Activated CD4-positive, alpha-beta memory T cell treated with anti-CD3 and anti-CD28 coated beads, Interleukin-2, amount 10 ng/mL, durations not matched to agents 7 days and 5 days (primary cell): ENCODE results near the gene CLCN1. TPM values are rescaled to one million over a fixed set of nuclear protein-coding genes. Genes with fewer than 3 reads are reported as not detected.
A peak's percentile ranks its signal among the peaks of the same experiment; 100 is the strongest.

Experiments
- CTCF ChIA-PET: fragments of 350-600 bp; sonication (Branson Sonifier 250); formaldehyde crosslinking; loops from one replicate; lab custom pipeline; 2021; ENCODE audit warnings: antibody characterized with exemption, inconsistent platforms; lab: Charles Lee
- POLR2A ChIA-PET: fragments of 350-600 bp; sonication (Branson Sonifier 250); formaldehyde crosslinking; loops from one replicate; lab custom pipeline; 2021; ENCODE audit warnings: antibody characterized with exemption; lab: Charles Lee
- DNase-seq: peaks from one replicate; pipeline ENCODE4 v3.0.0-alpha.2; 2020
- H3K27ac Mint-ChIP-seq: one replicate; pipeline ENCODE4 v1.8.0; 2021; ENCODE audit warnings: mild to moderate bottlenecking, mixed read lengths
- H3K27me3 Mint-ChIP-seq: one replicate; pipeline ENCODE4 v1.8.0; 2021; ENCODE audit warnings: mixed read lengths
- H3K36me3 Mint-ChIP-seq: one replicate; pipeline ENCODE4 v1.8.0; 2021; ENCODE audit warnings: low read depth, mixed read lengths
- H3K4me1 Mint-ChIP-seq: one replicate; pipeline ENCODE4 v1.8.0; 2021; ENCODE audit warnings: mixed read lengths
- H3K4me3 Mint-ChIP-seq: one replicate; pipeline ENCODE4 v1.8.0; 2021; ENCODE audit warnings: mild to moderate bottlenecking, mixed read lengths
- H3K9me3 Mint-ChIP-seq: one replicate; pipeline ENCODE4 v1.8.0; 2021; ENCODE audit warnings: mixed read lengths
- total RNA-seq, 2 experiments: library from RNA; stranded (reverse); gene quantifications; one replicate each; pipeline ENCODE4 v1.2.3, GENCODE V29; 2021

Gene CLCN1
- total RNA-seq, 2 experiments from 2014 or later, result 0.10 TPM; not detected in 1

GRCh38 chr7:143320620-143321019, 4.7 kb downstream of the CLCN1 start:
- POLR2A ChIA-PET, result no interaction called here
- H3K27me3 Mint-ChIP-seq, result no peaks in the 10 kb centered on the region
- no peak overlapping the region for H3K4me3 Mint-ChIP-seq
- DNase-seq, result no peak
- H3K27ac Mint-ChIP-seq, result no peak overlapping the region
- peaks cover 14% of the 10 kb centered on the region for H3K4me1 Mint-ChIP-seq
- H3K9me3 Mint-ChIP-seq, result no peaks in the 10 kb centered on the region
- CTCF ChIA-PET, result no interaction called here
- no peaks in the 10 kb centered on the region for H3K36me3 Mint-ChIP-seq

GRCh38 chr7:143321242-143321641, 5.3 kb downstream of the CLCN1 start:
- H3K36me3 Mint-ChIP-seq, result no peaks in the 10 kb centered on the region
- DNase-seq, result no peak
- H3K27ac Mint-ChIP-seq, result no peak overlapping the region
- POLR2A ChIA-PET, result no interaction called here
- no peak overlapping the region for H3K4me3 Mint-ChIP-seq
- CTCF ChIA-PET, result no interaction called here
- no peaks in the 10 kb centered on the region for H3K9me3 Mint-ChIP-seq
- H3K4me1 Mint-ChIP-seq, result peaks cover 16% of the 10 kb centered on the region
- H3K27me3 Mint-ChIP-seq, result no peaks in the 10 kb centered on the region

DNA sequence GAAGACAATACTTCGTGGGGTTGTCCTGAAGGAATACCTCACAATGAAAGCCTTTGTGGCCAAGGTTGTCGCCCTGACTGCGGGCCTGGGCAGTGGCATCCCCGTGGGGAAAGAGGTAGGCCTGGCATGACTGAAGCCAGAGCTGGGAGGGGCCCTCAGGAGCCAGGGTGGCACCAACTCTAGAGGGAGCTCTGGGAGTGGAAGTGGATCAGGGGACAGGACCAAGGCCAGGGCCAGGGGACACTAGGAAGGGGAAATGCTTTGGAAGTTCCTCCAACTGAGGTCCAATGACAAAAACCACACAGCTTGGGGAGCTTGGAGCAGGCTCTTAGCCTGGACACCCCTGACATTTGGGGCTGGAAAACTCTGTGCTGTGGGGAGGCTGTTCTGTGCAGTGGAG, 5.8 kb downstream of the CLCN1 start:
- POLR2A ChIA-PET, result no interaction called here
- Mint-ChIP-seq H3K27ac (no peak overlapping the region), H3K27me3 (no peaks in the 10 kb centered on the region), H3K36me3 (no peaks in the 10 kb centered on the region), H3K4me3 (no peak overlapping the region), H3K9me3 (no peaks in the 10 kb centered on the region), H3K4me1 (peaks cover 15% of the 10 kb centered on the region)
- CTCF ChIA-PET, result interaction anchor here (0.8 to 2.4 kb wide), 2 partner anchors 23 to 93 kb away, joined by 3 to 5 read pairs; no protein-coding TSS in a partner anchor
- DNase-seq, result no peak

DNA sequence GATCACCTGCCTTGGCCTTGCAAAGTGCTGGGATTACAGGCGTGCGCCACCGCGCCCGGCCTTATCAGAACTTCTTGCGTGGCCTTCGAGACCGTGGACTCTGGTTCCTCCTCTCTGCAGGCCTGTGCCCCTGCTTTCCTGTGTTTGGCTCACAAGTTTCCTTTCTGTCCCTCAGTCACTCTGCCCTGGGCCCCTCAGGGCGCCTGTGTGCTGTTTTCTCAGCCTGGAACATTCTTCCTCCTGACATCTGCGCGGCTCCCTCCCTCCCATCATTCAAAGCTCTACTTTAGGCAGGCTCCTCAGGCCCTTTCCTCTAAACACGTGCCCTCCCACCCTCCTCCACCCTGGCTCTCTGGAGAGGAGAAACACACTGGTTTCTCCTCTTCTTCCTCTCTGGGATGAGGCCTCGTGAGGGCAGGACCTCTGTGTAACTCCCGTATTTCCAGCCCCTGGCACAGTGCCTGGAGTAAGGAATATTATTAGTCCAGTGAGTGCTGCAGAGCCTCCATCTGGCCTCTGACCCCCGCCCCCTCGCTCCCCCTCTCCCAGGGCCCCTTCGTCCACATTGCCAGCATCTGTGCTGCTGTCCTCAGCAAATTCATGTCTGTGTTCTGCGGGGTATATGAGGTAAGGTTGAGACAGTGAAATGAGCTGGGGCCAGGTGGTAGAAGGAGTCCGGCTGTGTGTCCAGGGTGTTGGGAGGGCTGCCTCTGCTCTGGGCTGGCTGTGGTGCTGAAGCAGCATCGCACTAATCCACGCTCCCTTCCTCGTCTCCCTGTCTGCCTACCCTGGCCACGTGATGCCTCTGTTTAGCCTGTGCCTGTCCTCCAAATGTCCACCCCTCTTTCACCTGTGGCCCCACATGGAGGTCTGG, 7.1 kb downstream of the CLCN1 start:
- CTCF ChIA-PET, result interaction anchor here (2.4 kb wide), 1 partner anchor 22 kb away, joined by 5 read pairs; no protein-coding TSS in a partner anchor
- POLR2A ChIA-PET, result no interaction called here
- Mint-ChIP-seq H3K4me3 (no peak overlapping the region), H3K36me3 (no peaks in the 10 kb centered on the region), H3K27me3 (no peaks in the 10 kb centered on the region), H3K4me1 (peaks cover 13% of the 10 kb centered on the region), H3K9me3 (no peaks in the 10 kb centered on the region), H3K27ac (no peak overlapping the region)
- no peak for DNase-seq

GRCh38 chr7:143323653-143324052, 7.7 kb downstream of the CLCN1 start:
- Mint-ChIP-seq H3K27me3 (no peaks in the 10 kb centered on the region), H3K4me1 (peaks cover 13% of the 10 kb centered on the region), H3K36me3 (no peaks in the 10 kb centered on the region), H3K9me3 (no peaks in the 10 kb centered on the region), H3K27ac (no peak overlapping the region), H3K4me3 (no peak overlapping the region)
- POLR2A ChIA-PET, result no interaction called here
- no peak for DNase-seq
- CTCF ChIA-PET, result interaction anchor here (2.4 kb wide), 1 partner anchor 21 kb away, joined by 5 read pairs; no protein-coding TSS in a partner anchor

DNA sequence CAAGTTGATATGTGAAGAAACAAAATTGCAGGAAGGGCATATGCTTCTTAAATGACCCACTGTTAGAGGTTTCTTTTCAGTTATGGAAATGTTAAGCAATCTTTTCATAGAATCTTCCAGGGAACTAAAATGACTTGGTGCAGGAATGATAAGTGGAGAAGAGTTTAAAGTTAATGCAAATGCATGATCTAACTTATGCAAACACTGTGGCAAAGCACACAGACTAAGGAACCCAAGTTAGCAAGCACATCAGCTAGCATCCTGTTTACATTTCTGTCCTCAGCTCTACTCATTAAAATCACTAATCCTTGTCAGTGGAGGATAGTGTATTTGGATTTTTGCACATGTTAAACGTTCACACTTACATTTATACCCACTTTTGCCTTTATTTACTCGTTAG, 9.3 kb downstream of the CLCN1 start:
- Mint-ChIP-seq H3K4me3 (no peak overlapping the region), H3K27ac (peak overlapping the region; percentile 56), H3K27me3 (no peaks in the 10 kb centered on the region), H3K4me1 (peaks cover 13% of the 10 kb centered on the region), H3K36me3 (no peaks in the 10 kb centered on the region), H3K9me3 (no peaks in the 10 kb centered on the region)
- ChIA-PET CTCF (interaction anchor here (0.6 to 1.5 kb wide), 5 partner anchors 11 to 85 kb away, joined by 3 to 8 read pairs (median 5); no protein-coding TSS in a partner anchor), POLR2A (interaction anchor here (1.0 kb wide), 1 partner anchor 15 kb away, joined by 3 read pairs; no protein-coding TSS in a partner anchor)
- no peak for DNase-seq

GRCh38 chr7:143327903-143328302, 12.0 kb downstream of the CLCN1 start:
- Mint-ChIP-seq H3K27ac (no peak overlapping the region), H3K4me3 (no peak overlapping the region), H3K9me3 (no peaks in the 10 kb centered on the region), H3K36me3 (no peaks in the 10 kb centered on the region), H3K4me1 (peaks cover 13% of the 10 kb centered on the region), H3K27me3 (peaks cover 2% of the 10 kb centered on the region)
- no peak for DNase-seq
- POLR2A ChIA-PET, result interaction anchor here (0.9 to 1.1 kb wide), 3 partner anchors 17 to 57 kb away, joined by 3 to 5 read pairs (median 4); no protein-coding TSS in a partner anchor
- CTCF ChIA-PET, result interaction anchor here (1.3 kb wide), 1 partner anchor 44 kb away, joined by 6 read pairs; no protein-coding TSS in a partner anchor

DNA sequence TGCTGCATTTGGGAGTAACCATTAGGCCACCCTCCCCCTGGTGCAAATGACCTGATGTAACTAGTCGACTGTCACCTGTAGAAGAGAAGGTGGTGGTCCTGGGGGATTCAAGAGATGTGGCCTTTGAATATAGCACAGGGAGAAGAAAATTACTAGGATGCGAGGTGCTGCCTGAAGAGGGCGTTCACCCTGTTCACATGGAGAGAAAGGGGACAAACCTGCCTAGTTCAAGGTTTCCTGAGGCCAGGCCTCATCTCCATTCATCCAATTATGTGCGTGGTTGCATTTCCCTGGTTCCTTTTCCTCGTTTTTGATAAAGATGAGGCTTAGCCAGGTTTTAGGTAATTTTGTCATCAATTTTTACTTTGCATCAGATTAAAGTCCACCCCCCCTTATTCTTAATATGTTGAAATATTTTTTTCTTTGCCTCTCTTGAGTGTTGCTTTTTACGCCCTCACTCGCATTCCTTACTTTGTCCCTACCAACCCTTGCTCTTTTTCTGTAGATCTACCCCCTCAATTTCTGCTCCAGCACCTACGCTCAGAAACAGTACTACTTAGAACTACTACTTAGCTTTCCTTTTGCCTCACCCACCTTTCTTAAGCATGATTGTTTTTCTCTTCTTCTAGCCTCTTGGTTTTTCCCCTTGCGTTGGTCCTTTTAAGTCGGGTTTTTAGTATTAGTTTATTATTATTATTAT, 13.7 kb downstream of the CLCN1 start:
- H3K9me3 Mint-ChIP-seq, result no peaks in the 10 kb centered on the region
- POLR2A ChIA-PET, result no interaction called here
- H3K4me3 Mint-ChIP-seq, result no peak overlapping the region
- H3K27ac Mint-ChIP-seq, result no peak overlapping the region
- peaks cover 4% of the 10 kb centered on the region for H3K27me3 Mint-ChIP-seq
- peaks cover 13% of the 10 kb centered on the region for H3K4me1 Mint-ChIP-seq
- DNase-seq, result no peak
- CTCF ChIA-PET, result interaction anchor here (1.3 kb wide), 1 partner anchor 42 kb away, joined by 6 read pairs; no protein-coding TSS in a partner anchor
- no peaks in the 10 kb centered on the region for H3K36me3 Mint-ChIP-seq

- H3K36me3 Mint-ChIP-seq, result no peaks in the 10 kb centered on the region
- H3K27ac Mint-ChIP-seq, result no peak overlapping the region
- POLR2A ChIA-PET, result no interaction called here
- peaks cover under 1% of the 10 kb centered on the region for H3K4me1 Mint-ChIP-seq
- no peak overlapping the region for H3K4me3 Mint-ChIP-seq
- DNase-seq, result no peak
- CTCF ChIA-PET, result interaction anchor here (1.2 to 1.4 kb wide), 2 partner anchors 14 to 49 kb away, joined by 3 to 5 read pairs; no protein-coding TSS in a partner anchor
- H3K27me3 Mint-ChIP-seq, result peaks cover 8% of the 10 kb centered on the region
- no peaks in the 10 kb centered on the region for H3K9me3 Mint-ChIP-seq
Observed at GRCh38 chr7:143331179-143331801, 15.4 kb downstream of the CLCN1 start.

DNA sequence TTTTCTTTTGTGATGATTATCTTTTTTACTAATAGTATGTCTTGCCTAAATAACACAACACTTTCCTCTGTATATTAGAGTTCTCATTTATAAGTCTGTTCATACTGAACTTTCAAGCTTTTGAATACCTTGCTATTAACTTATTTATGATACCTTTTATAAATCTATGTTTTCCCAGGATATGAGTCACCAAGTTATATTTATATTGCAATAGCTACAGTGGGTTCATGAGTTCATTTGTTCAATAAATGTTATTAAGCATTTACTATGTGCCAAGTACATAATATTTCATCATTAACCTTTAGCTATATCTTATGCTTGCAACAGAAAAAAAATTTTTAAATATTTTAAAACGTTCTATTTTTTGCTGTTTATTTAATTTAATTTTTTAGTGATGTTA, 18.3 kb downstream of the CLCN1 start:
- H3K9me3 Mint-ChIP-seq, result no peaks in the 10 kb centered on the region
- H3K27me3 Mint-ChIP-seq, result peaks cover 25% of the 10 kb centered on the region
- no peak for DNase-seq
- POLR2A ChIA-PET, result no interaction called here
- H3K27ac Mint-ChIP-seq, result no peak overlapping the region
- H3K36me3 Mint-ChIP-seq, result no peaks in the 10 kb centered on the region
- no peaks in the 10 kb centered on the region for H3K4me1 Mint-ChIP-seq
- CTCF ChIA-PET, result interaction anchor here (1.7 to 4.2 kb wide), 2 partner anchors 11 to 94 kb away, joined by 10 to 20 read pairs; no protein-coding TSS in a partner anchor
- H3K4me3 Mint-ChIP-seq, result no peak overlapping the region

DNA sequence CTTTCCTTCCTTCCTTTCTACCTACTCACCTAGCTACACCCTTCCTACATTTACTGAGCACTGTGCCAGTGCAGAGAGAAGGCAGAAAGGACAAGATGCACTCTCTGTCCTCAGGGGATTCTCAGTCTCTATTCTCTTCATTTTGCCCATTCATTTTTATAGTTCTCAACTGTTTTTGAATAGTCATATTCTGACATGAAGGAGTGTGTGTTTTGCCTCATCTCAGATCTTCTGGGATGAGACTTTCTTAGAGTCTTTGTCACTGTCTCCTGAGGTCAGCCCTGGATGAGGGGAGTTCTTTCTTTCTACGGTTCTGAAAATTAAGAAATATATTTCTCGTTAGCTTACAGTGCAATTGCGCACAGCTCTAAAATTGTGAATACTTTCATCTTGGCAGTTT, 21.3 kb downstream of the CLCN1 start:
- H3K27me3 Mint-ChIP-seq, result peaks cover 35% of the 10 kb centered on the region
- no peak overlapping the region for H3K27ac Mint-ChIP-seq
- DNase-seq, result no peak
- ChIA-PET CTCF (interaction anchor here (0.6 to 4.2 kb wide), 6 partner anchors 8 to 97 kb away, joined by 3 to 20 read pairs (median 4); no protein-coding TSS in a partner anchor), POLR2A (interaction anchor here (1.1 kb wide), 1 partner anchor 11 kb away, joined by 3 read pairs; no protein-coding TSS in a partner anchor)
- no peaks in the 10 kb centered on the region for H3K9me3 Mint-ChIP-seq
- H3K4me3 Mint-ChIP-seq, result no peak overlapping the region
- H3K36me3 Mint-ChIP-seq, result no peaks in the 10 kb centered on the region
- H3K4me1 Mint-ChIP-seq, result no peaks in the 10 kb centered on the region

- no peaks in the 10 kb centered on the region for H3K36me3 Mint-ChIP-seq
- ChIA-PET CTCF (interaction anchor here (1.2 kb wide), 1 partner anchor 74 kb away, joined by 4 read pairs; no protein-coding TSS in a partner anchor), POLR2A (no interaction called here)
- H3K4me3 Mint-ChIP-seq, result no peak overlapping the region
- no peak for DNase-seq
- peaks cover 9% of the 10 kb centered on the region for H3K4me1 Mint-ChIP-seq
- H3K9me3 Mint-ChIP-seq, result no peaks in the 10 kb centered on the region
- peaks cover 37% of the 10 kb centered on the region for H3K27me3 Mint-ChIP-seq
- H3K27ac Mint-ChIP-seq, result no peak overlapping the region
Observed at GRCh38 chr7:143341842-143342241, 25.9 kb downstream of the CLCN1 start.
